Measurements from ENCODE around the gene TRIM59.
"Not testable (repeated sequence)": the region's sequence is repeated elsewhere in the genome, so short reads cannot be mapped to it uniquely, and the experiment has no call there.

Gene TRIM59

DNA sequence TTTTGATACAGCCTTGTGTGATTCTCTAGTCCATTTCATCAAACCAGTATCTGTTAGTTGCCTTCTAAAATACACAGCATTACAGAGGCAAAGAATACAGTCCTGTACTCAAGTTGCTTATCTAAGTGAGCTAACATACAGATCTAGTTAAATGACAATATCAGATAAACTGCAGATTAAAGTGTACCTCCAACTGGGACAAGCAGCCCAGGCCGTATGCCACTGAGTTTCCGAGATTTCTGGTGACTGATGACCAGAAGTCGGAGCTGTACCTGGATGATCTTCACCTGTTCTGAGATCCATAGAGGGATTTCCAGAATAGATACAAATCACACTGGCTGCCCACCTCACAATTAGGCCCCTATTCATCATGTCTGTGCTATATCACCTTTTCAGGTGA lies 6.3 kb upstream of the TRIM59 start:
- DNase-seq (ENCODE audit: low spot score), result no peak

GRCh38 chr3:160454995-160455394 lies 5.4 kb upstream of the TRIM59 start:
- no peak for DNase-seq (ENCODE audit: low spot score)

GRCh38 chr3:160452251-160452650 lies 2.7 kb upstream of the TRIM59 start:
- not testable (repeated sequence) for DNase-seq (ENCODE audit: low spot score)

- DNase-seq (ENCODE audit: low spot score), result no peak
Observed at GRCh38 chr3:160451602-160452001, 2.0 kb upstream of the TRIM59 start.

DNA sequence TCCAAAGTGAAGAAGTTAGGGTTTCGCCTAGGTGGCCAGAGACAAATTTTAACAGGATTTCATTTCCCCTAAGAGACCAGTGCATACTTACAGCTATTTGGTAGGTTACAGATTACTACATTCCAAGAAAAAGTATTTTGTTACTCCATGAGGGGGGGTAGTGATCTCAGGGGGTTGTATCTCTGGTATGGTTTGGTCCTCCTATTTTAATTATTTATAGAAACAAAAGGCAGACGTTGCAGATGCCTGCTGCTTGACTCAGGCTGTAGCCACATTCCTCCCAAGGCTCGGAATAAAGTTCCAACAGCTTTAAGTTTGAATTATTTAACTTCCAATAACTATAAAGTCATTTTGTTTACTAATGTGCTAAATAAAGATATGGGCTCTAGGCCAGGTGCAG lies 1.3 kb upstream of the TRIM59 start:
- DNase-seq (ENCODE audit: low spot score), result peak; percentile 36

GRCh38 chr3:160448845-160449635 lies 546 bp downstream of the TRIM59 start:
- peak; percentile 42 for DNase-seq (ENCODE audit: low spot score)

GRCh38 chr3:160447544-160447943 lies 2.0 kb downstream of the TRIM59 start:
- DNase-seq (ENCODE audit: low spot score), result peak; percentile 8

- DNase-seq (ENCODE audit: low spot score), result no peak
Observed at GRCh38 chr3:160446522-160447056, 3.0 kb downstream of the TRIM59 start.

DNA sequence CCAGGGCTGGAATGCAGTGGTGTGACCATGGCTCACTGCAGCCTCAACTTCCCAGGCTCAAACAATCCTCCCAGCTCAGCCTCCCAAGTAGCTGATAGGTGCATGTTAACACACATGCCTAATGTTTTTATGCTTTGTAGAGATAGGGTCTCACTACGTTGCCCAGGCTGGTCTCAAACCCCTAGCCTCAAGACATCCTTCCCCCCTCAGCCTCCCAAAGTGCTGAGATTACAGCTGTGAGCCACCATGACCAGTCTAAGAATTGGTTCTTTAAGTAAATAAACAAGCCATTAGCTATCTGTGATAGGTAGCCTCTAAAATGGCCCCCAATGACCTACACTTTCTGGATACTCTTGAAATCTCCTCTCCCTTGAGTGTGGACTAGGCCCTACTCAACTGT lies 3.7 kb downstream of the TRIM59 start:
- DNase-seq (ENCODE audit: low spot score), result no peak

DNA sequence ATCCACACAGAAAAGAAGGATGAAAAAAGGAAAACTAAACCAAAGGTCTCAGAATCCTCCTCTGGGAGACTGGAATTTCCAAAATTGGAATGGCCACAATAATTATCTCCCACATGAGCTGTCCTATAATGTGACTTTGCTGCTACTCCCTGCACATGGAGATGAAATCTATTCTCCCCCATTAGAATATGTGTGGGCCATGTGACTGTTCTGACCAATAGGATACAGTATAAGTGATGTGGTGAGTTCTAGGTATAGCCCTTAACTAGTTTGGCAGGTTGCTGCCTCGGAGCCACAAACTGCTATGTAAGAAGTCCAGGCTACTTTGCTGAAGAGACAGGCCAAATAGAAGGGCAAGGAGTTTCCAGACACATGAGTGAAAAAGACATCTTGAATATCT lies 5.2 kb downstream of the TRIM59 start:
- no peak for DNase-seq (ENCODE audit: low spot score)

DNA sequence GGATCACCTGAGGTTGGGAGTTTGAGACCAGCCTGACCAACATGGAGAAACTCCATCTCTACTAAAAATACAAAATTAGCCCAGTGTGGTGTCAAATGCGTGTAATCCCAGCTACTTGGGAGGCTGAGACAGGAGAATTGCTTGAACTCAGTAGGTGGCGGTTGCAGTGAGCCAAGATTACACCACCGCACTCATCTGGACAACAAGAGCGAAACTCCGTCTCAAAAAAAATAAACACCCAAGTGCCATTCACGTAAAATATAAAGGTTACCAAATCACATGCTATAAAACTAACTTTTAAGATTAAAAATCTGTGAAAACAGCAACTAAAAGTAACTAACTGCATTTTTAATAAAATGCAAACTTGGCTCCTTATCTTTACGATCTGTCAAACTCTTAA lies 8.9 kb downstream of the TRIM59 start:
- DNase-seq (ENCODE audit: low spot score), result no peak

GRCh38 chr3:160437083-160437455 lies 12.5 kb downstream of the TRIM59 start:
- no peak for DNase-seq (ENCODE audit: low spot score)

GRCh38 chr3:160435747-160436146 lies 13.8 kb downstream of the TRIM59 start:
- DNase-seq (ENCODE audit: low spot score), result no peak

DNA sequence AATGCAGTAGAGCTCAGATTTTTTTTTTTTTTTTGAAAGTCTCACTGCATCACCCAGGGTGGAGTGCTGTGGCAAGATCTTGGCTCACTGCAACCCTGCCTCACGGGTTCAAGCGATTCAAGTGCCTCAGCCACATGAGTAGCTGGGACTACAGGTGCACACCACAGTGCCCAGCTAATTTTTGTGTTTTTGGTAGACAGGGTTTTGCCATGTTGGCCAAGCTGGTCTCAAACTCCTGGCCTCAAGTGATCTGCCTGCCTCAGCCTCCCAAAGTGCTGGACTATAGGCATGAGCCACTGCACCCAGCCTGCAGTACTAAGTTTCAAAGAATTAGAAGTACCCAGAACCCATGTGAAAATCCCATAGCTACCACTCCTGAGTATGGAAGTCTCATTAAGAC lies 14.5 kb downstream of the TRIM59 start:
- DNase-seq (ENCODE audit: low spot score), result no peak

DNA sequence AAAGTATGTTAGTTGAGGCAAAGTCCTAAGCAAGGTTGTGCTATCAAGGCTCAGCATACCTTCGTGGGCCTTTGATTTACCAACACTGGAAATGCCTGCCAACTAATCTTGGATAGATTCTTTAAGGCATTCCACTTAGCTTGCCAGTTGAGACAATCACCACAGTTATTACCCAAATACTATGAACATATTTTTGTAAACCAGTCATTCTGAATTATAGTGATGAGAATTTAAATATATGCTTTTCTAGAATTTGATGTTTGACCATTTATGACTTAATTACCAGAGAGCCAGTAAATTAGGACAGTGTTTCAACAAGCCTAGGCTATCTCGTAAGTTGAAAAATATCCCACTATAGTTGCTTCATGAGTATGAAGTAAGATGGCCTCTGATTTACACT lies 15.5 kb downstream of the TRIM59 start:
- DNase-seq (ENCODE audit: low spot score), result no peak

DNA sequence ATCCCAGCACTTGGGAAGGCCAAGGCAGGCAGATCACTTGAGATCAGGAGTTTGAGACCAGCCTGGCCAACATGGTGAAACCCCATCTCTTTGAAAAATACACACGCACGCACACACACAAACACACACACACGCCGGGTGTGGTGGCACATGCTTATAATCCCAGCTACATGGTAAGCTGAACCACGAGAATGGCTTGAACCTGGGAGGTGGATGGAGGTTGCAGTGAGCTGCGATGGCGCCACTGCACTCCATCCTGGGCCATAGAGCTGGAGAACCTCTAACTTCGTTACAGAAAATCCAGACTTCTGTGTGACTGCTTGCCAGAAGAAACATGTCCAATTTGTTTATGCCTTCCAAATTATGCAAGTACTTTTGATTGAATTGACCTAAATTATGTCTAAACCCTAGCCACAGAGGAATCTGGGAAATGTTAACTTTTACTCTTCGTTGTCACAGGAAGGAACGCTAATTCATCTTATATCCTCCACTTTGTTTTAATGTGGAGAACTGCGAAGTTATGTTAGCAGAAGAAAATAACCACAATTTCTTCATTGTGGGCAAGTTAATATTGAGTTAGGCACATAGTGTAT lies 21.7 kb downstream of the TRIM59 start:
- no peak for DNase-seq (ENCODE audit: low spot score)

GRCh38 chr3:160417311-160417710 lies 32.3 kb downstream of the TRIM59 start:
- DNase-seq (ENCODE audit: low spot score), result no peak

DNA sequence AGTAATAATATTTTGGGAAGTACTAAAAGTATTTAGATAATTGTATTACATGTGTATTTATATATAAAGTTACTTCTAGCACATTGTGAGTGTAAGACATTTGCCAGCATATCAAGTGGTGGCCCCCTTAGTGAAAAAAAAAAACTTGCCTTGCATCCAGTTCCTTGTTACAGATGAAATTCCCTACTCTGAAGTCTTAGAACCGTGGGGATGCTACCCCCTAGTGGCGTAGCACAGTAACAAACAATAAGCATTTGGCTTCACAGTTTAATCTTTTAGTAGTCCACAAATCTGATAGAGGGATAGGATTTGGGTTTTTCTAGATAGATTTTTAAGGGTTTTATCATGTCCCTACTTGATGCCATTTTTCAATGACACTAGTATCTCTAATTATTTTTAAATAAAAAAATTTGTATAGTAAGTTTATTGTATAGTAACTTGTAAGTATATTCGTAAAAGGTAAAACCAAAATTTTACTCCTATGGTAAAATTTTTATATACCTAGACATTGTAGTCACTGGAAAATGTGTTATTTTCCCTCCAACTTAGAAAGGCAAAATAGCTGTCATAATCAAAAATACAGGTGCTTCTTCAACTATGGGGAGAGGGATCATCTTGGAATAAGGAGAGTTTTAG lies 35.9 kb downstream of the TRIM59 start:
- peak; percentile 75 for DNase-seq (ENCODE audit: low spot score)

DNA sequence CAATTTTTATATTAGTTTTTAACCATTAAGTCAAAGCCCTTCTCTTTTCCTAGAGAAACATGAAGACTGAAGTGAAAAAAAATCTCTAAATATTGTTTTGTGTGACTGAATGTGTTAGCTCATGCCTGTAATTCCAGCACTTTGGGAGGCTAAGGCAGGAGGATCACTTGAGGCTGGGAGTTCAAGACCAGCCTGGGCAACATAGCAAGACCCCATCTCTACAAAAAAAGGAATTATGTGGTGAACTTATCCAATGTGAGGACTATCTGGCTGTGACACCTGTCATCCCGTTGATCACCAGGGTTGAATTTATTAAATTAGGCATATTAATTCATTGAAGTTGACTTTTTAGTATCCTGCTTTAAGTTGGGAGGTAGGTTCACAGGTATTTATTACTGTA lies 37.1 kb downstream of the TRIM59 start:
- DNase-seq (ENCODE audit: low spot score), result no peak

DNA sequence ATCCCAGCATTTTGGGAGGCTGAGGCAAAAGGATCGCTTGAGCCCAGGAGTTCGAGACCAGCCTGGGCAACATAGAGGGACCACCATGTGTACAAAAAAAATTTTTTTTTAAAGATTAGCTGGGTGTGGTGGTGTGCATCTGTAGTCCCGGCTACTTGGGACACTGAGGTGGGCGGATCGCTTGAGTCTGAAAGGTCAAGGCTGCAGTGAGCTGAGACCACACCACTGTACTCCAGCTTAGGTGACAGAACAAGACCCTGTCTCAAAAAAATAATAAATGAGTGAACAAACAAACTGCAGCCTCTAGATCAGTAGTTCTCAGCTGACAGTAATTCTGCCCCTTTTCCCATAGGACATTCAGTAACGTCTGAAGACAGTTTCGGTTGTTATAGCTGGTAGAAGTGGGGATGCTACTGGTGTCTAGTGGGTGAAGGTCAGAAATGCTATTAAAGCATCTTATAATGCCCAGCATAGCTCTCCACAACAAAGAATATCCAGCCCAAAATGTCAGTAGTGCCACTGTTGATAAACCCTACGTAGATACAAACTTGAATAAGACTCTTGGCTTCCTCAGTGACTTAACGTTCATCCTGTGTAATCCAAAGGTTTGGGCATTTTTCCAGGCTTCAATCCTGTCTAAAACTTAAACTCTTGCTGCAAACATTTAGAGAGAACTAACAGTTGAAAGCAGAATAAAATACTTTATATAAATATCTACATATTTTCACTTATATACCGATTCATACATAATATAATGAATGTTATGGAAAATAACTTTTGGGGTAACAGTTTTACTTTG lies 39.6 kb downstream of the TRIM59 start:
- DNase-seq (ENCODE audit: low spot score), result no peak

DNA sequence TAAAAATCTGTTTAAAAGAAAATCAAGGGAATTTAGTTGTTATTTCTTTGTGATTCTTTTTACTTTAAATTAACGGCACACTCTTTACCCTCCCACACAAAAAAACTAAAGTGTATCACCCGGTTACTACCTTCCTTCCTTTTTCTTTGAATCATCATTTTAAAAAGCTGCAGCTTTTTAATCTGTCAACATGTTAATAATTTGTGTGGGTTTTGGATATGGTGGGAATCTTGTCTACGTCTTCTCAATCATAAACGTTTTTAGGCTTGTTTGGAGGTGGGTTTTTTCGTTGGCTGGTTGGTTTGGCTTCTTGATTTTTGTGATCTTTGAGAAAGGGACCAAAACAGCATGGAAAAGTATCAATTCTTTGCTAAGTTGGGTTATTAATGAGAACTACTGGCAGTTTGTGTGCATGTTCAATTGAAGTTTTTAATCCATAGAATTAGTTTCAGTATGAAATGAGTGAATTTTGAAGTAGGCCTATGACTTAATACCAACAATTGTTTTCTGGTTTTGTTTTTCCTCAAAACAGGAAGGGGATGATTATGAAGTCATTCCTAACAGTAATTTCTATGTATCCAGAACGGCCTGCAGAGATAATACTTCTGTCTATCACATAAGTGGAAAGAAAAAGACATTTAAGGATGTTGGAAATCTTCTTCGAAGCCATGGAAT lies 45.7 kb downstream of the TRIM59 start:
- peak; percentile 50 for DNase-seq (ENCODE audit: low spot score)

- no peak for DNase-seq (ENCODE audit: low spot score)
Observed at GRCh38 chr3:160403028-160403545, 46.5 kb downstream of the TRIM59 start.
